ENCODE data around the gene RPS6KA5. TPM values are rescaled to one million over a fixed set of nuclear protein-coding genes. Genes with fewer than 3 reads are reported as not detected.
"Not testable (repeated sequence)": the region's sequence is repeated elsewhere in the genome, so short reads cannot be mapped to it uniquely, and the experiment has no call there.

The RPS6KA5 gene
- total RNA-seq, 1 donor from 2014 or later = 5.5 TPM

DNA sequence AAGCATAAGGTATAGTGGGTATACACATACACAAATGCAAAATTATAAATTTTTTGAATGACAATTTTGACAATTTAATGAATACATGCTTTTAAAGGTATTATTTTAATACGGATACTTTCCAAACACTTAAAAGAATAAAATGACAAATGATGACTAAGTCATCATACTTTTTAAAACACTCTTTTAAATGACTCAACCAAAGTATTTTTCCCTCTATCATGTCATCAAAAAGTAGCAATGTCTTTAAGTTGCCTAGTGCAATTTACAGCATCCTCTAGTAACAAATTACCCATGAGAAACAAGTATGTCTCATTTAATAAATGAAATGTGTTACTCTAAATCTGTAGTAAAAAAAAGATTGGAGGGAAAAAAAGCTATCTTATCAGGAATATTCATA, 73.3 kb downstream of the RPS6KA5 start:
- no peak for DNase-seq (ENCODE audit: low read depth)

DNA sequence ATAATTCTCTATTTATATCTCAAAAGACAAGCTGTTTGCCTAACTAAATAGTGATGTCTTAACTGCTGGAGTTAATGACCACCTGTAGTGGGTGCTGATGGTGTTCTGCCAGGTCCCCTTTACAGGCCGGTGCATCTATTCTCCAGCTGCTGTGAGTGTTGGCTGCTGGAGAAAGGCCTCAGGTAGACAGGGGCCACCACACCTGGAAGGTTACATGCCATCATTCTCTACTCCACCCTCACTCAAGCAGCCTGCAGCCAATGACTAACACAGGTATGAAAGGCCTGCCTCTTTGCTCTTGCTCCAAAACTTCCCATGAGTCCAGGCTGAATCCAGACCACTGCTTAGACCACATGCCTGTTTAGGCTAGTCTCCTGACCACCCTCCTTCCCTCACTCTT, 73.9 kb downstream of the RPS6KA5 start:
- no peak for DNase-seq (ENCODE audit: low read depth)

DNA sequence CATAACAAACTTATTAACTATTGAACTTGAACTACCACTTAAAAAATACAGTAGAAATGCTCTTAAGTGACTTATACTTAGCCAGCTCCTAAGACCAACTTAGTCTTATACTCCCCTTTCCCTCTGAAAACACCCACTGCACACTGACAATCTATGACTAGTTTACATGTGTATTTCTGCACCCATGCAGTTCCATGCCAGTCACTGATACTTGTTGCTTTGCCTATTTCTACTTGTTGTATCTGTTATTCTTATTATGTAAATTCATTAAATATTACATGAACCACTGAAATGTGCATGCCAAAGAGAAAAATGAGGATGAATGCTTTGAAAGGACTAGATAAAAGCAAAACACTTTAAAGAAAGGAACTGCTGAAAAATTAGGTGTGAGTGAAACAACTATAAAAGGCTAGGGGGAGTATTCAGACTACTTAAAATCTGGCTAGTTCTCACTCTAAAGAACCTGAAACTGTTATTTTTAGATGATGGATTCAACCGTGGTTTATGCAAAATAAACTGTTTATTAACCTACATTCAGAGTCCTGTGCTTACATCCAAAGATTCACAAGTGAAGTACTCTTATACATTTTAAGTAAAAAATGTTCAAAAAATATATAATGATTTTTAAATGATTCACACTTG, 74.7 kb downstream of the RPS6KA5 start:
- DNase-seq (ENCODE audit: low read depth) = no peak

DNA sequence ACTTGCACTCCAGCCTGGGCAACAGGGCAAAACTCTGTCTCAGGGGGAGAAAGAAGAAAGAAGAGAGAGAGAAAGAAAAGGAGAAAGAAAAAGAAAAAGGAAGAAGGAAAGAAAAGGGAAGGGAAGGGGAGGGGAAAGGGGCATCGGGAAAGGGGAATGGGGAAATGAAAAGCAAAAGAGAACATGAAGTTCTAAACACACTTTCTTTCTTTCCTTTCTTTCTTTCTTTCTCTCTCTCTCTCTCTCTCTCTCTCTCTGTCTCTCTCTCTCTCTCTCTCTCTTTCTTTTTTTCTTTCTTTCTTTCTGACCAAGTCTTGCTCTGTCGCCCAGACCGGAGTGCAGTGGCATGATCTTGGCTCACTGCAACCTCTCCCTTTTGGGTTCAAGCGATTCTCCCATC, 76.9 kb downstream of the RPS6KA5 start:
- no peak for DNase-seq (ENCODE audit: low read depth)

DNA sequence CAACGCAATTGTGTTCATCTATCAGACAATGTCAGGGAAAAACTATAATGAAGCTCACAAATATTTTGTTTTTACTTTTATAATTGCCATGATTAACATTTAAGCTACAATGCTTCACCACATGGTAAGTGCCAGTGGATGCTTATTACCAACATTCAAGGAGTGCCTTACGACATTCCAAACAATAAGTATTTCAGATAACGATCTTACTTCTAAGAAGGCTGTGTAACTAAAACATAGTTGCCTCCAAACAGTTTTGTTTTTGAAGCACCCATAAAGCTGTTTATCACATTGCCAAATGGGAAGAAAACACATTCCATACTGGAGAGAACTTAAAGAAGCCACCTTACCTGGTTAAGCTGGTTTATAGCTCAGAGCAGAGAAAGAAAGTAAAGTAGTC, 78.8 kb downstream of the RPS6KA5 start:
- no peak for DNase-seq (ENCODE audit: low read depth)

DNA sequence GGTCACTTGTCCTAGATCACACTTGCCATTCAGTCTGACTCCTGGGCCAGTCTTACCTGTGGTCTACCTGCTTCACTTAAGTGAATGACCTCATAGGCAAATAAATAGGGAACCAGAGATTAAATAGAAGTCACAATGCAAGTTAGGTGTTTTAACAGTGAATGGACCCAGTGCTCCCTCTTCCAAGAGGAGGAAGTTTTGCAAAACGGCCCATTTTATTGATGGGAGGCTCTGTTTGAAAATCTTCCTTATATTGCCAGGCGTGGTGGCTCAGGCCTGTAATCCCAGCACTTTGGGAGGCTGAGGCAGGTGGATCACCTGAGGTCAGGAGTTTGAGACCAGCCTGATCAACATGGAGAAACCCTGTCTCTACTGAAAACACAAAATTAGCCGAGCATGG, 79.8 kb downstream of the RPS6KA5 start:
- DNase-seq (ENCODE audit: low read depth) = not testable (repeated sequence)

DNA sequence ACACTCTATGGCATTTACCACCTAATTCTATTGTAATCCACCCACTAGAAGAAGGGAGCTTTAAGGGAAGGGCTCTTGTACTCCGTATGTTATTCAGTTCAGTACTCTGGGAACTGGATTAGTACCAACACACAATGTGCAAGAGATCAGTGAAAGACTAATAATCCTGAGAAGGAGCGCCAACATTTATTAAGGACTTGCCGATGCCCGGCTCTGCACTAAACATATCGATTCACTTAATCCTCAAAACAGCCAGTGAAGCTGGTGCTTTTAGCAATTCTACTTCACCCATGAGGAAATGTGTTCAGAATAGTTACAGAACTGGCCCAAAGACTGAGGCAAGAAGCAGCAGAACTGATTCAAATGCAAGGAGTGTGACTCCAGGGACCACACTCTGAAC, 80.9 kb downstream of the RPS6KA5 start:
- no peak for DNase-seq (ENCODE audit: low read depth)

DNA sequence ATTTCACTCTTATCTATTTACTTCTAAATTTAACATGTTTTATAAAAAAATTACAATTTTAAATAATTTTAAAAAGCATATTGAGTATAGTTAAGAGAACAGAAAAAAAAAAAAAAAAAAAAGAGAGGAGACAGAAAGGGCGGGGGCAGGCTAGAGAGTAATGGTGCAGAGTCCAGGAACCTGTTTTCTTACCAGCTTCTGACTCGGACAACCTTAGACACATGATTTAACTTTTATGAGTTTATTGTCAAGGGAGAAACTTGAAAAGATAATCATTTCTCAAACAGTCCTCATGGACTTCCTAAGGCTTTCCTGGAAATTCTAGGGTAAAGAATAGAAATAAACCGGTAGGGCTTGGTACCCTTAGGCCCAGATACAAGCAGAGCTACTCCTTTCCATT, 84.3 kb downstream of the RPS6KA5 start:
- no peak for DNase-seq (ENCODE audit: low read depth)

DNA sequence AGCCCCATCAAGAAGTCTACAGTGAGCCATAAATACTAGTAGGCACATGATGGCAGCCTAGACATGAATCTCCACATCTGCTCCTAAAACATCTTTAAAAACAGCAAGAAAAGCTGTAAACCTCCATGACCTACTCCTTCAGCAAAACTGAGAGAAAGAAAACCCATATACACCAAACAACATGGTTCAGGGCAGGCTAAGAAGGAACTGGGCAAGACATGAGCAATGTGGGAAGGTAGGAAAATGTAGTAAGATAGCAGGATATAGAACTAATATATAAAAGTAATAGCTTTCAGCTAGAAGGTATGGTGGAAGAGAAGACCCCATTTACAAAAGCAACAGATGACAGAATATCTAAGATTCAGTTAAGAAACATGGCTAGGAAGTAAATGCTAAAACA, 88.8 kb downstream of the RPS6KA5 start:
- no peak for DNase-seq (ENCODE audit: low read depth)

DNA sequence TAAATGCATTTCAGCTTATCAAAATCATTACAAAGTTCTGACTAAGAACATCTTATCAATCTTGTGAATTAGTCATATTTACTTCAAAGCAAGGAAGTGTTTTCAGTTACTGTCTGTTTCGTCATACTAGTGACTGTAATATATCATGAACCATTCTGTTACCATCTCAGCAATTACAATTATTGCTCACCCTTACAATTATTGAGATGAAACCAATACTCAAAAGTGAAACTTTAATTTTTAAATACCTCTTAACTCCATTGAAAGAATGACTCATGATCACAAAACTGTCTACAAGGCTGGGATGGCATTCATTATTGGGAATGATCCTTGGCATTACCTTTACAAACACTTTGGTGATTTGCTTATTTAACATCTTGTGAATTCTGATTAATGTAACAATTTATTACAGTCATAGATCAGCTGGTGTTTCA, 90.3 kb downstream of the RPS6KA5 start:
- DNase-seq (ENCODE audit: low read depth) = no peak

DNA sequence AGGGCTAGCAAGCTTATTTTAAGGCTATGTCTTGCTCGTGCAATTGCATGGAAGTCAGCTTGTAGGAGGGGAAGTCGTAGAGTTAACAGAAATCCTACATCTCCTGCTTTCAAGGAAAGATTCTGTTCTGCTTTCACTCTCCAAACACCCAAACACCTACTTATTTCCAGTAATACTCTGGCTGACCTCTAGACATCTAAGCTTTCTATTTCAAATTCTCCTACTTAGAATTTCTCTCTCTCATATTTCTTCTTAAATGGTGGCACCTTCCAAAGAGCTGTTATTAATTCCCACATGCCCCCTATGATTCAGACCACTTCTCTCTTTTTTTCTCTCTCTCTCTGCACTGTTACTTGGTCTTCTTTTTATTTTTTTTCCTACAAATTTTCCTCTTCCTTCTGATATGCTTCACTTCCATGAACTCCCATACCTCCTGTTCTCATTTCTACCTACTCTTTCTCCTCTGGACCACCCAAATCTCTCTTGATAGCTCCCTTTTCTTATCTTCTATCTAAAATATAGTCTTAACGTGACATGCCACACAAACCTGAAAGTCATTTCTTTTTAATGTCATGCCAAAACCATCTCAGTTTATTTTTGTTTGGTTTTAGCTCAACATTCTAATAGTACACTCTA, 90.8 kb downstream of the RPS6KA5 start:
- no peak for DNase-seq (ENCODE audit: low read depth)

DNA sequence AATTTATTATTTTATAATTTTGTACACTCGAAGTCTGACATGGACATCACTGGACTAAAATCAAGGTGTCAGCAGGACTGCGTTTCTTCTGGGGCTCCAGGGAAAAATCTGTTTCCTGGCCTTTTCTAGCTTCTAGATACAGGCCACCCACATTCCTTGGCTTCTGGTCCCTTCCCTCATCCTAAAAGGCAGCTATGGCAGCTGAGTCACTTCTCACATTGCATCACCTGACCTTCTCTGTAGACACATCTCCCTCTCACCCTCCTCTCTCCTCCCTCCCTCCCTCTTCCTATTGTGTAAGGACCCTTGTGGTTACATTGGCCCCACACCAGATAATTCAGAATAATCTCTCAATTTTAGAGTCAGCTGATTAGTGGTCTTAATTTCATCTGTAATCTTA, 92.4 kb downstream of the RPS6KA5 start:
- DNase-seq (ENCODE audit: low read depth) = no peak

DNA sequence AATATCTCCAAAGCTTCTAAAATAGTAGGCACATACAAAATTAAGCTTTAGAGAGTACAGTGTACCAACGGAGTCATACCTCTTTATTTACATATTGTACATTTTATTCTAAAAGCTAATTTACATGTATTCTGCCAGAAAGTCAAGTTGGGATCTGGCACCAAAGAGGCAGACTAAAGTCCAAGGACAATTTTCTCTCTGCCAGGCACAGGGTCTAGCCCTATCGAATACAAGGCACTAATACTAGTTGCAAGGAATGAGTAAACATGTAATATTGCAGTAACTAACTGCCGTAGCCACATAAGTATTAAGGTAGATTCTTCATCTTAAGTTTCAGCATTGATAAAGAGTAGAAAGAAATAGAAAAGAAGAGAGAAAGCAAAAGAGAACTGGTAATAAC, 93.9 kb downstream of the RPS6KA5 start:
- DNase-seq (ENCODE audit: low read depth) = no peak

DNA sequence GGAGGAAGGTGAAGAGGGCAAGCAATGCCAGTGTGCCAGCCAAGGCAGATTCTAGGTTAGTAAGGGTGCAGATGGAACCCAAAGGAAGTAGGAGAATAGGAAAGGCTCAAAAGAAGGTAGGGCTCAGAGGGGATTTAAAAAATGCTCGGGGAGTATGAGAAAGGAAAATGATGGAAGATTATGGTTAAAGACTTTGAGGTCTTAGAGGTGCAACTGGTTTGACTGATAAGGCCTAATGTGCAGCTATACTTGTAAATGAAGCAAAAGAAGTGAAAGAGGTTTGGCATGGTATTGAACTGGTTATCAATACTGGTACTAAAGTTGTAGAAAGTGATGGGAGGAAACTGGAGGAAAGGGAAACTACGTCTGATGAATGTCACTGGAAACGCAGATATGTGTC, 94.7 kb downstream of the RPS6KA5 start:
- DNase-seq (ENCODE audit: low read depth) = no peak

DNA sequence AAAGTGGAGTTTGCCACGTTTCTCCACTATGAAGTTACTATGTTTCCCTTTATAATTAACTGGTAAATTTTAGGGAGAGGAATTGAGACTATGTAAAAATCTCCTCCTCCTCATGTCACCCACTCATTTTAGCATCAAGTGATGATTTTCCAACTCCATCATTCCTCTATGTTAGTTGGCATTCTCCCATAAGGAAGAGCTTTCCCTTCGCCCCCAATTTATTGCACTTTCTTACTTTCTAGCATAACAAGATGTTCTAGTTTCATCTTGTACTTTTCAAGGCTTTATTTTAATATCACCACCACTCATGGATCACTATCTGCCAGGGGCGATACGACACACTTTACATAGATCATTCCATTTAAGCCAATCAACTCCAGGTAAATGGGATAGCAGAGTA, 97.1 kb downstream of the RPS6KA5 start:
- no peak for DNase-seq (ENCODE audit: low read depth)

DNA sequence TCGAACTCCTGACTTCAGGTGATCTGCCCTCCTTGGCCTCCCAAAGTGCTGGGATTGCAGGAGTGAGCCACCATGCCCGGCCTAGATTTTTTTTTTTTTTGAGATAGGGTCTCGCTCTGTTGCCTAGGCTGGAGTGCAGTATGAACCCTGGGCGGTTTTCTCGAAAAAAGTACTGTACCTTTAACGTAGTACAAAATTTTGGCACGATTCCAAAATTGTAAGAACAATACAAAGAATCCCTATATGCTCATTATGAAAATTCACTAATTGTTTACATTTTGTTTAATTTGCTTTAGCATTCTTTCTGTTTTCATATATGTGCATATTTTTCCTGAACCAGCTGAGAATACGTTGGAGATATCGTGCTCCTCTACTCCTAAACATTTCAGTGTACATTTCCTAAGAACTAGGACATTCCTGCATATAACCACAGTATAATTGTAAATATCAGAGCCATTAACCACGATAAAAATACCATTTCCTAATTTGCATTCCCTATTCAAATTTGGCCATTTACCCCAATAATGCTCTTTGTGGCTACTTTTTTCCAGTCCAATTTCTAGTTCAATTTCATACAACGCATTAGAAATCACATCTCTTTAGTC, 97.8 kb downstream of the RPS6KA5 start:
- DNase-seq (ENCODE audit: low read depth) = no peak

DNA sequence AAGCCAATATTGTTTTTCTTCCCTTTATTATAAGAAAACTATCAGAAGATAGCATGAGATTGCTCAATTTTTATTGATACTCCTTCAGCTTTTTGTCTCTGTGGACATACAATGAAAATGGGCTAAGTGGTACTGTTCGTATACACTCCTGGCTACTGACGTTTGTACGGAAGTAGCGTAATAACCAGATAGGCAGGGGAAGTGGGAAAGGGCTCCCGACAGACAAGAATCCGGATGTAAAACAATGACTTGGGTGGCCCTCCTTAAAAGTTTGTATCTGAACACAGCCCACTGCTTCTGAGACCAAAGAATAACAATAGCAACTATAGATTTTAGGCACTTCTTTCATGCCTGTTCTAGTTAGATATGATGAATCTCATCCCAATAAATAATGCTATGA, 99.6 kb downstream of the RPS6KA5 start:
- DNase-seq (ENCODE audit: low read depth) = no peak

DNA sequence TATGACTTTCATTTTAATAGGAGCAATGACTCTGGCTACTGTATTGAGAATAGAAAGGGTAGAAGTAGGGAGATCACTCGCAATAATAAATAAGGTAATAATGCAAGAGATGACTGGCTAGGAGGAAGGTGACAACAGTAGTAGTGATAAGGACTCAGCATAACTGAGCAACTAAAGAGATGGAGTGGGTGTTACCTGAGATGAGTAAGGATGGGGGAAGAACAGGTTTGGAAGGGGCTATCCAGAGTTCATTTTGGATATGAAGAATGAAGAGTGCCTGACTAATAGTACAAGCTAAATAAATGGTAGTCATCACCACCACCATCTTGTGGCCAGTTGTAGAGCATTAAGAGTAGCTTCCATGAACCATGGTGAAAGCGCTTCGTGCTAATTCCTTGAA, 101.1 kb downstream of the RPS6KA5 start:
- DNase-seq (ENCODE audit: low read depth) = no peak

DNA sequence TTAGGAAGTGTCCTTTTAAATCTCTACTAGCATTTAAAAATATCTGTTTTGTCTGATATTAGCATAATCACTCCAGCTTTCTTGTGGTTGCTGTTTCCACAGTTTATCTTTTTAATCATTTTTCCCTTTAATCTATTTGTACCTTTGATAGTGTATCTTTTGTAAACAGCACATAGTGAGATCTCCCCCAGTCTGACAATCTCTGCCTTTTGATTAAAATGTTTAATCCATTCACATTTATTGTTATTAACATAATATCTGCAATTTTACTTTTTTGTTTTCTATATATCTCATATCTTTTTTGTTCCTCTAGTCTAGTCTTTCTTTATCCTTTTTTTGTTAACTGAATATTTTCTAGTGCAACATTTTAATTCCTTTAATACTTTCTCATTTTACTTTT, 104.2 kb downstream of the RPS6KA5 start:
- DNase-seq (ENCODE audit: low read depth) = no peak

DNA sequence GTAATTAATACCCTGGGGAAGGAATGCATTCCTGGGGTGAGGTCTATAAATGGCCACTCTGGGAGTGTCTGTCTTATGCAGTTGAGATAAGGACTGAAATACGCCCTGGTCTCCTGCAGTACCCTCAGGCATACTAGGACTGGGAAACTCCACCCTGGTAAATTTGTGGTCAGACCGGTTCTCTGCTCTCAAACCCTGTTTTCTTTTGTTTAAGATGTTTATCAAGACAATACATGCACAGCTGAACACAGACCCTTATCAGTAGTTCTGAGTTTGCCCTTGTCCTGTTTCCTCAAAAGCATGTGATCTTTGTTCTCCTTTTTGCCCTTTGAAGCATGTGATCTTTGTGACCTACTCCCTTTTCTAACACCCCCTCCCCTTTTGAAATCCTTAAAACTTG, 106.8 kb downstream of the RPS6KA5 start:
- DNase-seq (ENCODE audit: low read depth) = not testable (repeated sequence)

DNA sequence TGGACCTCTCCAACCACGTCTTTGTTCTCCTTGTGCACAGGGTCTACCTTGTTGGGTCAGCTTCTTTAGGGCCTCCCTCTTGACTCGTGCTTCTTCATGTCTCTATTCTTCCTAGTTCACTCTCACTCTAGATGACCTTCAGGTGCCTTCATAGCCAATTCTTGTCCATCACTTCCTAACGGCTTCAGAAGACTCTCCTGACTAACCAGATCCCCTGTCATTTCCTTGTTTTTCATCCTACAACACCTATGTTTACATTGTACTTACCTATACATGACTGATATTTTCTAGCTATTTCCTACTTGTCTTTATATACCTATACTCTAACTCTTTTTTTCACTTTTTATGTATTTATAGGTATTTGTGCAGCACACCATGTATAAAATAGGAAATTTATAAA, 117.1 kb downstream of the RPS6KA5 start:
- DNase-seq (ENCODE audit: low read depth) = no peak

DNA sequence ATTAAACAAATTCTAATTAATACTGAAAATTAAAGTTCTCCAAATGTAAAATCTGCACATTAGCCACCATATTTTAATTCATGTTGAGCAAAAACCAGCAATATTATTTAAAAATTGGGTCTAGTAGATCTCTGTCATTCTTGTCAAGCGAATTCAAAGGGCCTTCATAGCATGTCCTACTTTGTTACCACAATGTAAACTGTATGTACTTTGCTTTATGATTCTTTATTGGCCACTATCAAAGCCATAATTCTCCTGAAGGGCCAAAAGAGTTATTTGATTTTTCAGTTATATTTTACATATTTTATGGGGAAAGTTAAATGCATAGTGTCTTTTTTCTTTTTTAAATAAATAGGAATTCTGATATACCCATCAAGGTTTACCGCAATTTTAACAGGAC, 117.9 kb downstream of the RPS6KA5 start:
- DNase-seq (ENCODE audit: low read depth) = no peak

DNA sequence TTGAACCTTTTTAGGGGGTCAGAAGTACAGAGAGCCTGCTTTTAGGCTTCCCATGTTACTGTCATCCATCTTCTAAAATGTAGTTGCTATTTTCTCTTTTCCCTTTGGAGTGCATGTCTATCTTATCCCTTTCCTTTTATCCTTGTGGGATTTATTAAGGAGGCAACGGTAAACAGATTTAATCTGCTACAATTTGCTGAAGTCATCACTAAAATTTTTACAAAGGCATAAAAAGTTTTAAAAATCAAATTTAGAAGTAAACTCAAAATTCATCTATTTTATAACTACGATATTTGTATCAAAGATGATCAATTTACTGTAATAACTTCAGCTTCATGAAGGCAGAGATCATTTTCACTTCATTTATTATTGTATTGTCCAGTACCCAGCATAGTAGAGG, 118.7 kb downstream of the RPS6KA5 start:
- no peak for DNase-seq (ENCODE audit: low read depth)
